Liver (tissue), 3 donors: ENCODE data around the gene RAB3GAP2.

Experiments
- RXRA ChIP-seq, 2 donors: IDR thresholded peaks; 2 replicates each; pipeline ENCODE4 v1.6.1; 2017 to 2018; ENCODE audit warnings: antibody characterized with exemption in 2 of 2, mild to moderate bottlenecking in 1 of 2
- TF ChIP-seq, protein P1 (sequence below): IDR thresholded peaks from 2 replicates; pipeline ENCODE4 v1.6.1; 2016; ENCODE audit warnings: antibody characterized with exemption
- TF ChIP-seq, protein P2 (sequence below): fragments of 150-350 bp; IDR thresholded peaks from 2 replicates; pipeline ENCODE4 v1.5.1; 2017; ENCODE audit warnings: improper control_type of control experiment, low read depth, low read length; ENCODE audit not compliant: missing input control
- TF ChIP-seq, protein P3 (sequence below): IDR thresholded peaks from 2 replicates; pipeline ENCODE4 v1.6.1; 2016; ENCODE audit warnings: antibody characterized with exemption, mild to moderate bottlenecking
- donor health status: healthy.
- donor health status: healthy.

DNA sequence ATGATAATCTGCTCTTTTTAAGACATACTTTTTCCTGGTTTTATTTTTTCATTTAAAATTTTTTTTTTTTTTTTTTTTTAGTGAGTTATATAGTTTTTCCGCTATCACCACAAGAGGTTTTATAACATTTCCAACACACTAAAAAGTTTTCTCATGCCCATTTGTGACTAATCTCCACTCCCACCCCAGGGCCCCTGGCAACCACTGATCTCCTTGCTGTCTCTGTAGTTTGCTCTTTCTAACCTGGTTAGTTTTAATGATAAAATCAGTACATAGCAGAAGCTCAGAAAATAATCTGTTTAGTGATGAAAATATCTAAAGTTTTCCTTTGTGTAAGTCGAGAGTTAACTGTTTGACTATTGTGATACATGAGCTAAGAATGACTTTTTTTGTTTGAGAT, 136.5 kb downstream of the RAB3GAP2 start:
- TF ChIP-seq, protein P1, sequence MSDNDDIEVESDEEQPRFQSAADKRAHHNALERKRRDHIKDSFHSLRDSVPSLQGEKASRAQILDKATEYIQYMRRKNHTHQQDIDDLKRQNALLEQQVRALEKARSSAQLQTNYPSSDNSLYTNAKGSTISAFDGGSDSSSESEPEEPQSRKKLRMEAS = no peak
- TF ChIP-seq, protein P2, sequence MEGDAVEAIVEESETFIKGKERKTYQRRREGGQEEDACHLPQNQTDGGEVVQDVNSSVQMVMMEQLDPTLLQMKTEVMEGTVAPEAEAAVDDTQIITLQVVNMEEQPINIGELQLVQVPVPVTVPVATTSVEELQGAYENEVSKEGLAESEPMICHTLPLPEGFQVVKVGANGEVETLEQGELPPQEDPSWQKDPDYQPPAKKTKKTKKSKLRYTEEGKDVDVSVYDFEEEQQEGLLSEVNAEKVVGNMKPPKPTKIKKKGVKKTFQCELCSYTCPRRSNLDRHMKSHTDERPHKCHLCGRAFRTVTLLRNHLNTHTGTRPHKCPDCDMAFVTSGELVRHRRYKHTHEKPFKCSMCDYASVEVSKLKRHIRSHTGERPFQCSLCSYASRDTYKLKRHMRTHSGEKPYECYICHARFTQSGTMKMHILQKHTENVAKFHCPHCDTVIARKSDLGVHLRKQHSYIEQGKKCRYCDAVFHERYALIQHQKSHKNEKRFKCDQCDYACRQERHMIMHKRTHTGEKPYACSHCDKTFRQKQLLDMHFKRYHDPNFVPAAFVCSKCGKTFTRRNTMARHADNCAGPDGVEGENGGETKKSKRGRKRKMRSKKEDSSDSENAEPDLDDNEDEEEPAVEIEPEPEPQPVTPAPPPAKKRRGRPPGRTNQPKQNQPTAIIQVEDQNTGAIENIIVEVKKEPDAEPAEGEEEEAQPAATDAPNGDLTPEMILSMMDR = no peak
- TF ChIP-seq, protein P3, sequence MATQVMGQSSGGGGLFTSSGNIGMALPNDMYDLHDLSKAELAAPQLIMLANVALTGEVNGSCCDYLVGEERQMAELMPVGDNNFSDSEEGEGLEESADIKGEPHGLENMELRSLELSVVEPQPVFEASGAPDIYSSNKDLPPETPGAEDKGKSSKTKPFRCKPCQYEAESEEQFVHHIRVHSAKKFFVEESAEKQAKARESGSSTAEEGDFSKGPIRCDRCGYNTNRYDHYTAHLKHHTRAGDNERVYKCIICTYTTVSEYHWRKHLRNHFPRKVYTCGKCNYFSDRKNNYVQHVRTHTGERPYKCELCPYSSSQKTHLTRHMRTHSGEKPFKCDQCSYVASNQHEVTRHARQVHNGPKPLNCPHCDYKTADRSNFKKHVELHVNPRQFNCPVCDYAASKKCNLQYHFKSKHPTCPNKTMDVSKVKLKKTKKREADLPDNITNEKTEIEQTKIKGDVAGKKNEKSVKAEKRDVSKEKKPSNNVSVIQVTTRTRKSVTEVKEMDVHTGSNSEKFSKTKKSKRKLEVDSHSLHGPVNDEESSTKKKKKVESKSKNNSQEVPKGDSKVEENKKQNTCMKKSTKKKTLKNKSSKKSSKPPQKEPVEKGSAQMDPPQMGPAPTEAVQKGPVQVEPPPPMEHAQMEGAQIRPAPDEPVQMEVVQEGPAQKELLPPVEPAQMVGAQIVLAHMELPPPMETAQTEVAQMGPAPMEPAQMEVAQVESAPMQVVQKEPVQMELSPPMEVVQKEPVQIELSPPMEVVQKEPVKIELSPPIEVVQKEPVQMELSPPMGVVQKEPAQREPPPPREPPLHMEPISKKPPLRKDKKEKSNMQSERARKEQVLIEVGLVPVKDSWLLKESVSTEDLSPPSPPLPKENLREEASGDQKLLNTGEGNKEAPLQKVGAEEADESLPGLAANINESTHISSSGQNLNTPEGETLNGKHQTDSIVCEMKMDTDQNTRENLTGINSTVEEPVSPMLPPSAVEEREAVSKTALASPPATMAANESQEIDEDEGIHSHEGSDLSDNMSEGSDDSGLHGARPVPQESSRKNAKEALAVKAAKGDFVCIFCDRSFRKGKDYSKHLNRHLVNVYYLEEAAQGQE = no peak
- TF ChIP-seq RXRA (IDR thresholded peaks at IDR 0.05) = no peak
